ENCODE results near the gene SH2D6.

DNA sequence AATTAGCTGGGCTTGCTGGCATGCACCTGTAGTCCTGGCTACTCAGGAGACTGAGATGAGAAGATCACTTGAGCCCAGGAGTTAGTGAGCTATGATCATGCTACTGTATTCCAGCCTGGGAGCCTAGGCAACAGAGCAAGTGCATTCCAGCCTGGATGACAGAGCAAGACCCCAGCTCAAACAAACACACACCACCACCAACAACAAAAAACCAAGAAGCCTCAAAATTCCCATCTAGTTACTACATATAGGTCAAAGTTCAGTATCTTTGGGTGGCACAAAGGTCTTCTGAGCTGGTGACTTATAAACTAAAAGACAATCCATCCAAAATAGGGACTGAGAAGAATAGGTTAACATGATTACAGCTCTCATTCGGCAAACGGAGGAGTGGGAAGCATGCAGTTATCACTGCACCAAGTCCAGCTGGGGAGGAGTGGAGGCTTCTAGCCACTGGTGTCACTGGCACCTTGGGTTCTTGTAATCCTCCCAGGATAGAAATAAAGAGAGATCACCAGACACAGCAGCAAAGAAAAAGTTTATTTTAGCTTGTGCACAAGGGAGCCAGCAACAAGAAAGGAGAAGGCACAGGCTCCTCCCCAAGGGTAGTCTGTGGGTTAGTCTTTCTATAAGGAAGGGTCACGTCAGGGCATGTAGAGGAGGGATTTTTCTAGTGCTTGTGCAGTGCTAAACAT is 57.4 kb downstream of the SH2D6 start:
- TF ChIP-seq CTCF (IDR thresholded peaks at IDR 0.05) (no peak), EZH2 (IDR thresholded peaks at IDR 0.05) (no peak), EZH2phosphoT487 (IDR thresholded peaks at IDR 0.05) (no peak)

All from neural progenitor cell (in vitro differentiated cells).